CD4-positive, CD25-positive, alpha-beta regulatory T cell (primary cell): ENCODE results near the gene ZIC4. TPM values are rescaled to one million over a fixed set of nuclear protein-coding genes. Genes with fewer than 3 reads are reported as not detected.

Experiments used
- polyA plus RNA-seq, 4 donors: library from polyadenylated mRNA; unstranded; fragments of 300-500 nt; fragmentation: Illumina TruSeq; gene quantifications; one replicate each; pipeline ENCODE4 v1.2.3, GENCODE V29; 2021
- total RNA-seq: library from RNA; stranded (reverse); gene quantifications from one replicate; pipeline ENCODE4 v1.2.3, GENCODE V29; 2022

Gene ZIC4
- total and polyA plus RNA-seq, 5 donors from 2014 or later, result not detected

Other genes starting within 250 kb of the ZIC4 start
- not detected for gene ZIC1, start 2.8 kb upstream of the ZIC4 start, total RNA-seq
- gene ZIC1, start 2.8 kb upstream of the ZIC4 start, polyA plus RNA-seq, result not detected